Measurements from ENCODE around the gene SULT1A2.
"Not testable (repeated sequence)": the region's sequence is repeated elsewhere in the genome, so short reads cannot be mapped to it uniquely, and the experiment has no call there.

Gene SULT1A2

GRCh38 chr16:28596840-28597691 is at the start of gene SULT1A2:
Gene SULT1A2, minus strand, starts transcription at chr16:28597050. Its CDS starts 1,120 bp downstream, at chr16:28595930.
- no peak for DNase-seq

- not testable (repeated sequence) for DNase-seq
Measured at GRCh38 chr16:28639959-28640358, 43.1 kb upstream of the SULT1A2 start.

- not testable (repeated sequence) for DNase-seq
Measured at GRCh38 chr16:28638359-28638758, 41.5 kb upstream of the SULT1A2 start.

GRCh38 chr16:28637765-28638164 is 40.9 kb upstream of the SULT1A2 start, which contains the start of gene NPIPB8:
Gene NPIPB8, plus strand, starts transcription at chr16:28638065. Its CDS starts 296 bp downstream, at chr16:28638361.
- DNase-seq = not testable (repeated sequence)

GRCh38 chr16:28636093-28636823 is 39.4 kb upstream of the SULT1A2 start:
- not testable (repeated sequence) for DNase-seq

GRCh38 chr16:28630905-28631304 is 34.1 kb upstream of the SULT1A2 start:
- not testable (repeated sequence) for DNase-seq

- peak; percentile 67 for DNase-seq
Measured at GRCh38 chr16:28623172-28623711, 26.4 kb upstream of the SULT1A2 start.

- not testable (repeated sequence) for DNase-seq
Measured at GRCh38 chr16:28622532-28623171, 25.8 kb upstream of the SULT1A2 start.

GRCh38 chr16:28621481-28622155 is 24.8 kb upstream of the SULT1A2 start:
- no peak for DNase-seq

GRCh38 chr16:28620316-28620715 is 23.5 kb upstream of the SULT1A2 start:
- not testable (repeated sequence) for DNase-seq

GRCh38 chr16:28617874-28618273 is 21.0 kb upstream of the SULT1A2 start:
- DNase-seq = no peak

GRCh38 chr16:28616636-28617035 is 19.8 kb upstream of the SULT1A2 start:
- DNase-seq = no peak

GRCh38 chr16:28616224-28616577 is 19.4 kb upstream of the SULT1A2 start:
- DNase-seq = not testable (repeated sequence)

GRCh38 chr16:28615486-28616223 is 18.8 kb upstream of the SULT1A2 start:
- not testable (repeated sequence) for DNase-seq

- DNase-seq = not testable (repeated sequence)
Measured at GRCh38 chr16:28614561-28614960, 17.7 kb upstream of the SULT1A2 start.

- not testable (repeated sequence) for DNase-seq
Measured at GRCh38 chr16:28613912-28614311, 17.1 kb upstream of the SULT1A2 start.

- DNase-seq = not testable (repeated sequence)
Measured at GRCh38 chr16:28612359-28613280, 15.8 kb upstream of the SULT1A2 start.

- DNase-seq = no peak
Measured at GRCh38 chr16:28610595-28611191, 13.8 kb upstream of the SULT1A2 start.

GRCh38 chr16:28609631-28610594 is 13.1 kb upstream of the SULT1A2 start, which contains the start of gene SULT1A1:
Gene SULT1A1, minus strand, starts transcription at chr16:28610044. Its CDS starts 1,189 bp downstream, at chr16:28608855.
- peak; percentile 30 for DNase-seq

All from activated CD4-positive, CD25-positive, alpha-beta regulatory T cell treated with anti-CD3 and anti-CD28 coated beads, Interleukin-2, amount 50 U/mL, for 72 hours (primary cell).